Transverse colon (tissue), 4 donors: ENCODE data around the gene GOLGA3. TPM values are rescaled to one million over a fixed set of nuclear protein-coding genes. Genes with fewer than 3 reads are reported as not detected.
"Not testable (repeated sequence)": the region's sequence is repeated elsewhere in the genome, so short reads cannot be mapped to it uniquely, and the experiment has no call there.

Experiments
- DNase-seq: peaks from one replicate; pipeline ENCODE4 v3.0.0-alpha.2; 2019
- H3K27ac ChIP-seq, 4 donors: fragments of 200-600 bp; sonication (generic); 2 replicates each; pipeline ENCODE4 v1.5.1; 2016 to 2018; ENCODE audit warnings: inconsistent platforms in 4 of 4
- H3K27me3 ChIP-seq: fragments of 200-600 bp; sonication (generic); 2 replicates; pipeline ENCODE4 v1.5.1; 2017; ENCODE audit warnings: inconsistent platforms
- H3K36me3 ChIP-seq, 4 donors: fragments of 200-600 bp; sonication (generic); 2 replicates each; pipeline ENCODE4 v1.5.1; 2017 to 2019; ENCODE audit warnings: inconsistent platforms in 4 of 4
- H3K4me1 ChIP-seq, 4 donors: fragments of 200-600 bp; sonication (generic); 2 replicates each; pipeline ENCODE4 v1.5.1; 2017 to 2020; ENCODE audit warnings: inconsistent platforms in 4 of 4
- H3K4me3 ChIP-seq, 4 donors: fragments of 200-600 bp; sonication (generic); 1 replicate in 1 of 4; 2 replicates in 3 of 4; pipeline versions ENCODE4 v1.5.1 to v1.6.1; 2017 to 2019; ENCODE audit warnings: inconsistent platforms in 4 of 4
- H3K9me3 ChIP-seq, 2 donors: fragments of 200-600 bp; sonication (generic); 2 replicates each; pipeline ENCODE4 v1.5.1; 2017 to 2019; ENCODE audit warnings: inconsistent platforms in 2 of 2
- CTCF ChIP-seq, 5 experiments: fragments of 200-600 bp in 3 of 5; fragments of 450-650 bp in 2 of 5; sonication (generic) in 3 of 5; IDR thresholded peaks; 1 replicate in 2 of 5; 2 replicates in 3 of 5; pipeline ENCODE4 v1.5.1; 2016 to 2017; ENCODE audit warnings: antibody characterized with exemption in 5 of 5, inconsistent platforms in 3 of 5, mild to moderate bottlenecking in 2 of 5, moderate library complexity in 1 of 5
- EP300 ChIP-seq: sonication (generic); formaldehyde crosslinking; IDR thresholded peaks from one replicate; pipeline ENCODE4 v1.6.1; 2017; ENCODE audit warnings: antibody characterized with exemption, low read depth
- POLR2A ChIP-seq: fragments of 450-650 bp; IDR thresholded peaks from one replicate; pipeline ENCODE4 v1.6.1; 2016; ENCODE audit warnings: antibody characterized with exemption, mild to moderate bottlenecking, moderate library complexity
- POLR2AphosphoS5 ChIP-seq, 3 donors: sonication (generic); formaldehyde crosslinking; IDR thresholded peaks; one replicate each; pipeline ENCODE4 v1.6.1; 2016; ENCODE audit warnings: antibody characterized with exemption in 3 of 3
- WGBS, 2 donors: methylation state at CpG; one replicate each; pipeline ENCODE4 v1.1.5; 2018; ENCODE audit warnings: low coverage in 1 of 2; 5-methylcytosine and 5-hydroxymethylcytosine counted together
- in situ Hi-C, 4 donors: fragments of 200-750 bp; cut with MboI; loops; one replicate each; pipeline versions ENCODE4 v1.15.0 to v1.15.1; 2017; ENCODE audit warnings: low sequenced_read_pairs in 3 of 4, low pct_ligation_motif_present in 1 of 4, low pct_unique_long_range_greater_than_20kb in 1 of 4
- intact Hi-C: fragments of 100-400 bp; cut with DNase I; formaldehyde crosslinking; loops from one replicate; pipeline ENCODE4 v1.15.1; 2023; ENCODE audit warnings: low total_unique reads
- total RNA-seq, 4 donors: library from RNA; depleted of rRNA; stranded (reverse); fragments of >200 nt; gene quantifications; one replicate each; pipeline ENCODE4 v1.1.0, GENCODE V29; 2016

Gene GOLGA3
- total RNA-seq, 4 donors from 2014 or later = 90.9 to 113 (median 99.9) TPM

GRCh38 chr12:132779781-132780353, 48.8 kb downstream of the GOLGA3 start:
- Histone ChIP-seq H3K4me3 (no peak overlapping the region), H3K27me3 (no peaks in the 10 kb centered on the region), H3K9me3 (no peaks in the 10 kb centered on the region), H3K27ac (no peak overlapping the region), H3K4me1 (no peaks in the 10 kb centered on the region), H3K36me3 (peaks cover 0 to 76% (median 35%) of the 10 kb centered on the region in 4 donors)
- no peak for TF ChIP-seq POLR2AphosphoS5 (IDR thresholded peaks at IDR 0.05)
- no peak for TF ChIP-seq CTCF (IDR thresholded peaks at IDR 0.05)
- TF ChIP-seq EP300 = no peak
- TF ChIP-seq POLR2A = no peak
- DNase-seq = no peak
- 96% methylated on average over 30 of the region's 30 CpGs; no CpG with 5 or more reads in 1 of the 2 donors for WGBS, 2 donors
- in situ Hi-C loops (no loop called here), intact Hi-C loops (no loop called here)

GRCh38 chr12:132777614-132778013, 51.1 kb downstream of the GOLGA3 start:
- Histone ChIP-seq H3K4me3 (no peak overlapping the region), H3K36me3 (peaks cover 0 to 84% (median 34%) of the 10 kb centered on the region in 4 donors), H3K4me1 (no peaks in the 10 kb centered on the region), H3K9me3 (no peaks in the 10 kb centered on the region), H3K27ac (peak overlapping the region in 1 of 4 donors; percentile 21), H3K27me3 (no peaks in the 10 kb centered on the region)
- no peak for TF ChIP-seq EP300
- TF ChIP-seq CTCF (IDR thresholded peaks at IDR 0.05) = no peak
- TF ChIP-seq POLR2A = no peak
- no peak for TF ChIP-seq POLR2AphosphoS5 (IDR thresholded peaks at IDR 0.05)
- in situ Hi-C loops (no loop called here), intact Hi-C loops (no loop called here)
- 87% methylated on average over 20 of the region's 20 CpGs; no CpG with 5 or more reads in 1 of the 2 donors for WGBS, 2 donors
- DNase-seq = no peak

DNA sequence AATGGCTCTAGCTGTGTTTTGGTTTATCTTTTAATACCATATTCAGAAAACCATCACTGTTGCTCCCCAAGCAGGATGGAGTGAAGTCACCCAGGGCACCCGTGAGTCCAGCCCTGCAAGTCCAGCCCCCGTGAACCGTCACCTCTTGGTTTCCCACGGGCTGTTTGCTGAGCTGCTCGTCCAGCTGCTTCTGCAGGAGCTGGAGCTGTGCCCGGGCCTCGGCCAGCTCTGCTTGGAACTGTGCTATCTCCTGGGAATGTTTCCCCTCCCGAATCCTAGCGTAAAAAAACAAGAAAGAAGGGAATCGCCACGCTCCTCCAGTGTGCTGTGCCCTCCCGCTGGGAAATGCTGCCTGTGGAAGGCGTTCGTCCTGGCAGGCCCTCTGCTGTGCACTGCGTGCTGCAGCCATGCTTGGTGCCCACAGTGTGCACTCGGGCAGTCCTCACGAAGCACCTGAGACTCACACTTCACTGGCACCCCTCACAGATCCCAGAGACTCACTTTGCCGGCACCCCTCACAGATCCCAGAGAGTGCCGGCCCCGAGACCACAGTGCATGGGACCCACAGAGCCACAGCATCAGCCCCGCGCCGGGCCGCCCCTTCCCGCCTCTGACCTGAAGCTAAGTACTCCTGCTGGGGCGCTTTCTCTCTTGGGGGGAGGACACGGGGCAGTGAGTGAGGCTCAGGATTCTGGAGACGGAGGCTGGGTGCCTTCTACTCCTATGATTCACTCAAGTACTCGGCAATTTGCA, 51.7 kb downstream of the GOLGA3 start:
- Histone ChIP-seq H3K4me1 (no peaks in the 10 kb centered on the region), H3K27ac (peak overlapping the region in 2 of 4 donors; percentile 6 to 21), H3K4me3 (no peak overlapping the region), H3K27me3 (no peaks in the 10 kb centered on the region), H3K9me3 (no peaks in the 10 kb centered on the region), H3K36me3 (peaks cover 0 to 80% (median 31%) of the 10 kb centered on the region in 4 donors)
- in situ Hi-C loops = no loop called here
- DNase-seq = no peak
- intact Hi-C loops = no loop called here
- TF ChIP-seq POLR2AphosphoS5 (IDR thresholded peaks at IDR 0.05) (no peak), CTCF (IDR thresholded peaks at IDR 0.05) (no peak), EP300 (no peak)
- WGBS, 2 donors = 85 to 88% methylated on average over 5 to 29 of the region's 29 CpGs

- H3K27me3 ChIP-seq, H3K27ac ChIP-seq, DNase-seq, in situ Hi-C loops, H3K4me3 ChIP-seq, H3K9me3 ChIP-seq, intact Hi-C loops, H3K4me1 ChIP-seq: not testable (repeated sequence)
- 93% methylated on average over 10 of the region's 12 CpGs; no CpG with 5 or more reads in 1 of the 2 donors for WGBS, 2 donors
- peaks cover 0 to 78% (median 32%) of the 10 kb centered on the region in 4 donors for H3K36me3 ChIP-seq
Measured at GRCh38 chr12:132776230-132776625, 52.4 kb downstream of the GOLGA3 start.
